Measurements from ENCODE around the gene MXD4. TPM values are rescaled to one million over a fixed set of nuclear protein-coding genes. Genes with fewer than 3 reads are reported as not detected.
"Not testable (repeated sequence)": the region's sequence is repeated elsewhere in the genome, so short reads cannot be mapped to it uniquely, and the experiment has no call there.

The MXD4 gene
- total RNA-seq, 1 experiment from 2014 or later, result 22.3 TPM

DNA sequence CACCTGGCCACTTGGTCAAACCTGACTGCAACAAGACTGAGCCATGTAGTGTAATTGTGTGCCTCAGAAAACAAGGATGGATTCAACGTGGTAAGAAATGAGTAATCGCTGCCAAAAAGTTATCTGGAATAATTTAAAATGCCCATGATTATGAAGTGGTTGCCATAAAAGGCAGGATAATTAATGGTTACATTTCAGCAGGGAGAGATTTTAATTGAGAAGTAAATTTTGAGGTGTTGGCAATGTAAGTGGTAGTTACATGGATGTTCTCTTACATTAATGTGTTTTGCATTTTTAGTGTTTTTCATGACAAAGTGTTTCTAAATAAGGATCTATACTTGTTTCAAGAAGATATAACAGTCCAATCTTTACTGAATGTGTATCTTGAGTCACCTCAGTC lies 35.6 kb downstream of the MXD4 start:
- intact Hi-C loops (cut with micrococcal nuclease; ENCODE audit: unreplicated experiment), result no loop called here
- TF ChIP-seq, protein P1, sequence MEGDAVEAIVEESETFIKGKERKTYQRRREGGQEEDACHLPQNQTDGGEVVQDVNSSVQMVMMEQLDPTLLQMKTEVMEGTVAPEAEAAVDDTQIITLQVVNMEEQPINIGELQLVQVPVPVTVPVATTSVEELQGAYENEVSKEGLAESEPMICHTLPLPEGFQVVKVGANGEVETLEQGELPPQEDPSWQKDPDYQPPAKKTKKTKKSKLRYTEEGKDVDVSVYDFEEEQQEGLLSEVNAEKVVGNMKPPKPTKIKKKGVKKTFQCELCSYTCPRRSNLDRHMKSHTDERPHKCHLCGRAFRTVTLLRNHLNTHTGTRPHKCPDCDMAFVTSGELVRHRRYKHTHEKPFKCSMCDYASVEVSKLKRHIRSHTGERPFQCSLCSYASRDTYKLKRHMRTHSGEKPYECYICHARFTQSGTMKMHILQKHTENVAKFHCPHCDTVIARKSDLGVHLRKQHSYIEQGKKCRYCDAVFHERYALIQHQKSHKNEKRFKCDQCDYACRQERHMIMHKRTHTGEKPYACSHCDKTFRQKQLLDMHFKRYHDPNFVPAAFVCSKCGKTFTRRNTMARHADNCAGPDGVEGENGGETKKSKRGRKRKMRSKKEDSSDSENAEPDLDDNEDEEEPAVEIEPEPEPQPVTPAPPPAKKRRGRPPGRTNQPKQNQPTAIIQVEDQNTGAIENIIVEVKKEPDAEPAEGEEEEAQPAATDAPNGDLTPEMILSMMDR (IDR thresholded peaks at IDR 0.05; ENCODE audit: insufficient read depth in 1 of 2, low read depth in 1 of 2, low read length in 1 of 2, severe bottlenecking in 1 of 2, unreplicated experiment in 1 of 2), result no peak
- ChIA-PET CTCF (no interaction called here), POLR2A (no interaction called here)
- Mint-ChIP-seq H3K4me1 (ENCODE audit: low read depth, unreplicated experiment) (no peaks in the 10 kb centered on the region), H3K4me3 (ENCODE audit: unreplicated experiment) (no peak overlapping the region), H3K36me3 (ENCODE audit: insufficient read depth, unreplicated experiment) (peaks cover 13% of the 10 kb centered on the region), H3K27ac (ENCODE audit: unreplicated experiment) (no peak overlapping the region), H3K27me3 (ENCODE audit: insufficient read depth, unreplicated experiment) (no peaks in the 10 kb centered on the region), H3K9me3 (ENCODE audit: unreplicated experiment) (no peaks in the 10 kb centered on the region)
- Histone ChIP-seq H3K4me3 (ENCODE audit: low read depth, low read length) (no peak overlapping the region), H3K4me1 (no peaks in the 10 kb centered on the region), H3K27me3 (replicated peaks; ENCODE audit: control insufficient read depth, insufficient read depth, low read length) (no peaks in the 10 kb centered on the region), H3K9me3 (no peaks in the 10 kb centered on the region), H3K36me3 (ENCODE audit: control insufficient read depth, insufficient read depth, low read length) (no peaks in the 10 kb centered on the region)
- no peak for DNase-seq
- BruUV-seq (replicated peaks), result no TSS peak

DNA sequence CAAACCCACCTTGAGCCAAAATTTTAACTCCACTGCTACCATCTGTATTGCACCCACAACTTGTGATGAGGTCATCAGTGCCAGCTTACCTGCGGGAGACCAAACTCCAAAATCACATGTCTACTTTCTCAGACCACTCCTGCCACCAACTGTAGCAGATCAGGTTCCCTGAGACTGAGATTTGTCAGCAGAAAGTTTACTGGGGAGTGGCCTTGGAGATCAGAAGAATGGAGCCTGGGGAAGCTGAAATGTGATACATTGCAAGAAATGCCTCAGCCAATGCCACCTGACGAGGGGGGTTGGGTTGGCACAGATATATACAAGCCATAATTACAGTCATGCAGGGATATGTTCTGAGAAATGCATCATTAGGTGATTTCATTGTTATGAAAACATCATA lies 39.1 kb downstream of the MXD4 start:
- ChIA-PET POLR2A (no interaction called here), CTCF (no interaction called here)
- Histone ChIP-seq H3K27me3 (replicated peaks; ENCODE audit: control insufficient read depth, insufficient read depth, low read length) (no peaks in the 10 kb centered on the region), H3K4me1 (no peaks in the 10 kb centered on the region), H3K4me3 (ENCODE audit: low read depth, low read length) (no peak overlapping the region), H3K9me3 (no peaks in the 10 kb centered on the region), H3K36me3 (ENCODE audit: control insufficient read depth, insufficient read depth, low read length) (no peaks in the 10 kb centered on the region)
- Mint-ChIP-seq H3K4me3 (ENCODE audit: unreplicated experiment) (no peak overlapping the region), H3K9me3 (ENCODE audit: unreplicated experiment) (no peaks in the 10 kb centered on the region), H3K36me3 (ENCODE audit: insufficient read depth, unreplicated experiment) (peaks cover 4% of the 10 kb centered on the region), H3K27ac (ENCODE audit: unreplicated experiment) (no peak overlapping the region), H3K27me3 (ENCODE audit: insufficient read depth, unreplicated experiment) (no peaks in the 10 kb centered on the region), H3K4me1 (ENCODE audit: low read depth, unreplicated experiment) (peaks cover 9% of the 10 kb centered on the region)
- BruUV-seq (replicated peaks), result no TSS peak
- TF ChIP-seq, protein P1 (IDR thresholded peaks at IDR 0.05; ENCODE audit: insufficient read depth in 1 of 2, low read depth in 1 of 2, low read length in 1 of 2, severe bottlenecking in 1 of 2, unreplicated experiment in 1 of 2), result no peak
- no peak for DNase-seq
- intact Hi-C loops (cut with micrococcal nuclease; ENCODE audit: unreplicated experiment), result loop anchor here (5.0 kb wide), 1 partner anchor 194 kb away; the partner anchor contains the start of genes CFAP99 and ZFYVE28

DNA sequence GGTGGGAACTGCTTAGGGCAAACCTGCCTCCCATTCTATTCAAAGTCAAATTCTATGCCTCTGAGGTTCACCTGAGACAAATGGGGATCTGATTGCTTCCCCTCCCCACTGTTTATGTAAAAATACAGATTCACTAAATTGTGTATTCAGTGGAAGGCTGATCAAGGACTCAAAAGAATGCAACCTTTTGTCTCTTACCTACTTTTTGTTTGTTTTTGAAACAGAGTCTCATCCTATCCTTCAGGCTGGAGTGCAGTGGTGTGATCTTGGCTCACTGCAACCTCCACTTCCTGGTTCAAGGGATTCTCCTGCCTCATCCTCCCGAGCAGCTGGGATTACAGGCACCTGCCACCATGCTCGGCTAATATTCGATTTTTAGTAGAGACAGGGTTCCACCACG lies 40.5 kb downstream of the MXD4 start:
- H3K4me1 Mint-ChIP-seq (ENCODE audit: low read depth, unreplicated experiment); H3K4me3 Mint-ChIP-seq (ENCODE audit: unreplicated experiment); H3K36me3 Mint-ChIP-seq (ENCODE audit: insufficient read depth, unreplicated experiment); H3K36me3 ChIP-seq (ENCODE audit: control insufficient read depth, insufficient read depth, low read length); H3K27ac Mint-ChIP-seq (ENCODE audit: unreplicated experiment); H3K4me3 ChIP-seq (ENCODE audit: low read depth, low read length); POLR2A ChIA-PET; BruUV-seq (replicated peaks); H3K27me3 ChIP-seq (replicated peaks; ENCODE audit: control insufficient read depth, insufficient read depth, low read length); H3K9me3 Mint-ChIP-seq (ENCODE audit: unreplicated experiment); H3K9me3 ChIP-seq; H3K4me1 ChIP-seq; DNase-seq; H3K27me3 Mint-ChIP-seq (ENCODE audit: insufficient read depth, unreplicated experiment): not testable (repeated sequence)
- intact Hi-C loops (cut with micrococcal nuclease; ENCODE audit: unreplicated experiment), result loop anchor here (2.0 to 5.0 kb wide), 2 partner anchors 196 to 247 kb away; partner anchors contain the start of genes CFAP99, RNF4 and ZFYVE28
- CTCF ChIA-PET, result interaction anchor here (1.8 kb wide), 1 partner anchor 220 kb away, joined by 5 read pairs; no protein-coding TSS in a partner anchor

Measured in Caco-2 (cell line).